Endothelial cell of umbilical vein (primary cell): ENCODE data around the gene OSBPL9.

Experiments
- EZH2 ChIP-seq: IDR thresholded peaks from 2 replicates; pipeline ENCODE4 v1.6.1; 2012; ENCODE audit warnings: borderline replicate concordance, low read depth, mild to moderate bottlenecking, moderate library complexity, low read length, inconsistent platforms; ENCODE audit not compliant: severe bottlenecking
- GATA2 ChIP-seq: IDR thresholded peaks from 2 replicates; pipeline ENCODE4 v1.7.0; 2011; ENCODE audit warnings: low read depth, mild to moderate bottlenecking, moderate library complexity, mixed read lengths, low read length; ENCODE audit not compliant: insufficient read length, insufficient read depth
- JUN ChIP-seq: IDR thresholded peaks from 2 replicates; pipeline ENCODE4 v1.6.1; 2011; ENCODE audit warnings: borderline replicate concordance, low read depth; ENCODE audit not compliant: insufficient read length, insufficient read depth
- MYC ChIP-seq: IDR thresholded peaks from one replicate; pipeline ENCODE4 v1.6.1; 2011; ENCODE audit warnings: mild to moderate bottlenecking, low read depth, low read length
- TF ChIP-seq, protein P1 (sequence below), 2 donors: IDR thresholded peaks; 1 replicate in 1 of 2; 2 replicates in 1 of 2; pipeline ENCODE4 v1.5.1; 2011; ENCODE audit warnings: low read length in 2 of 2, mild to moderate bottlenecking in 2 of 2, moderate library complexity in 2 of 2, control low read depth in 1 of 2, inconsistent platforms in 1 of 2, low read depth in 1 of 2; ENCODE audit not compliant: insufficient read depth in 1 of 2; ENCODE audit errors: extremely low read depth in 1 of 2

DNA sequence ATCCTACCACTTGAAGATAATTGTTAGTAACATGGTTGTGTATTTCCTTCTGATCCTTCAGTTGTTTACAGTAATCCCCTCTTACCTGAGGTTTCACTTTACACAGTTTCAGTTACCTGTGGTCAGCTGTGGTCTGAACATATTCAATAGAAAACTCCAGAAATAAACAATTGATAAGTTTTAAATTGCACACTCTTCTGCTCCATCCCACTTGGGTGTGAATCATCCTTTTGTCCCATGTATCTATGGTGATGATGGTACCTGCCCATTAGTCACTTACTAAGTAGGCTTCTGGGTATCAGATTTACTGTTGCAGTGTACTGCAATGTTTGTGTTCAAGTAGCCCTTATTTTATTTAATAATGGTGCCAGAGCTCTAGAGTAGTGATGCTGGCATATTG, 62.5 kb downstream of the OSBPL9 start:
- TF ChIP-seq, protein P1, sequence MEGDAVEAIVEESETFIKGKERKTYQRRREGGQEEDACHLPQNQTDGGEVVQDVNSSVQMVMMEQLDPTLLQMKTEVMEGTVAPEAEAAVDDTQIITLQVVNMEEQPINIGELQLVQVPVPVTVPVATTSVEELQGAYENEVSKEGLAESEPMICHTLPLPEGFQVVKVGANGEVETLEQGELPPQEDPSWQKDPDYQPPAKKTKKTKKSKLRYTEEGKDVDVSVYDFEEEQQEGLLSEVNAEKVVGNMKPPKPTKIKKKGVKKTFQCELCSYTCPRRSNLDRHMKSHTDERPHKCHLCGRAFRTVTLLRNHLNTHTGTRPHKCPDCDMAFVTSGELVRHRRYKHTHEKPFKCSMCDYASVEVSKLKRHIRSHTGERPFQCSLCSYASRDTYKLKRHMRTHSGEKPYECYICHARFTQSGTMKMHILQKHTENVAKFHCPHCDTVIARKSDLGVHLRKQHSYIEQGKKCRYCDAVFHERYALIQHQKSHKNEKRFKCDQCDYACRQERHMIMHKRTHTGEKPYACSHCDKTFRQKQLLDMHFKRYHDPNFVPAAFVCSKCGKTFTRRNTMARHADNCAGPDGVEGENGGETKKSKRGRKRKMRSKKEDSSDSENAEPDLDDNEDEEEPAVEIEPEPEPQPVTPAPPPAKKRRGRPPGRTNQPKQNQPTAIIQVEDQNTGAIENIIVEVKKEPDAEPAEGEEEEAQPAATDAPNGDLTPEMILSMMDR (IDR thresholded peaks at IDR 0.05; ENCODE audit: extremely low read depth in 1 of 2, insufficient read depth in 1 of 2, low read depth in 1 of 2, low read length in 2 of 2) = no peak
- TF ChIP-seq JUN (no peak), MYC (no peak), GATA2 (no peak), EZH2 (no peak)
